ENCODE results near the gene UBFD1. TPM values are rescaled to one million over a fixed set of nuclear protein-coding genes. Genes with fewer than 3 reads are reported as not detected.

Gene UBFD1
- total and polyA plus RNA-seq, 2 donors from 2014 or later = 20.8 to 52.8 TPM

DNA sequence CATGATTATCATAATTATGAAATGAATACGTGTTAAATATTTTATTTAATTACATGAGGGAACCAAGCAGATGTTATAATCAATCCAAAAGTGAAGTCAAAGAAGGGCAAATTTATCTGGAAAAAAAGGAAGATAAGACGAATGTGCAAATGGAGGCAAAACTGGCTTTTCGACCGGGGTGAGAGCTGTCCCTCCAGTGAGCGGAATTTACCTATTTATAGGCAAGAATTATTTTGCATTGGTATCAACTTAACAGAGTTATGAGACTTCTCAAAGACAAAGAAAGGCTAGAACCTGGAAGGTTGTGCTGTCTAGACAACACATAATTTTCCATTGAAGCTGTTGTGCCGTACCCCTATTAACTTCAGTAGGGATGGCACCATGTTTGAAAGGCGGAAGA is 45.8 kb upstream of the UBFD1 start:
- DNase-seq (no peak), FAIRE-seq (no peak)
- peak overlapping the region; percentile 0 to 36 for H3K27ac ChIP-seq (ENCODE audit: low read depth in 2 of 2, low read length in 2 of 2)
- no peaks in the 10 kb centered on the region for H3K9me3 ChIP-seq (ENCODE audit: control insufficient read depth in 2 of 3, insufficient read depth in 1 of 3, low read length in 3 of 3)
- H3K9ac ChIP-seq (ENCODE audit: low read length in 3 of 3) = no peak overlapping the region
- TF ChIP-seq CTCF (IDR thresholded peaks at IDR 0.05; ENCODE audit: borderline replicate concordance, extremely low read depth, insufficient read depth) = no peak
- no peaks in the 10 kb centered on the region for H3K36me3 ChIP-seq (ENCODE audit: control insufficient read depth in 2 of 3, insufficient read depth in 3 of 3, low read length in 3 of 3)
- H3K4me1 ChIP-seq (ENCODE audit: control insufficient read depth in 2 of 3, insufficient read depth in 2 of 3, low read depth in 1 of 3, low read length in 3 of 3) = peaks cover 0 to 16% (median 2%) of the 10 kb centered on the region in 3 donors
- intact Hi-C loops (cut with DNase I) = no loop called here
- H3K4me3 ChIP-seq (ENCODE audit: low read length in 3 of 3) = no peak overlapping the region
- no peaks in the 10 kb centered on the region for H3K27me3 ChIP-seq (ENCODE audit: control insufficient read depth, insufficient read depth, low read length)

DNA sequence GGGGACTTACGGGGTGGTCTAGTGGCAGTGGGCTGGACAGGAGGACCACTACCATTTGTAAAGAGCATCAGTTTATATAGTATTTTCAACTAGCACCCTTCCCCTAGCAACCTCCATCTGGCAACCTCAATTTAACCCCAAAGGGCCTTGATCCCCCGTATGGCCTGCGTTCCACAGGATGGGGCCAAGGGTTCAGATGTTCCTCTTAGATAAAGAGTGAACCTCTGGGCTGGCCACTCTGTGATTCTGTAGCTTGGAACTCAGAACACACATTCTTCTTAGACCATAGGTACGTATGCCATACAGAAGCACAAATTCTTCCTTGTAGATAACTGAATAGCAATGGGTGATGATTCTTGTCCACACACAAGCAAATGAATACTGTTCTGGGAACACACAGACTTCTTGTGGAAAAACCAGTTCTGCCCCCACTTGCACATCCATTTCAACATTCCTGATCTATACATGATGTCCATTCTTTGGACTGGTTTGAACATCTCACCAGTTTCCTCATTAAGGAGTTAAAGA is 45.3 kb upstream of the UBFD1 start:
- no peaks in the 10 kb centered on the region for H3K36me3 ChIP-seq (ENCODE audit: control insufficient read depth in 2 of 3, insufficient read depth in 3 of 3, low read length in 3 of 3)
- H3K9ac ChIP-seq (ENCODE audit: low read length in 3 of 3) = no peak overlapping the region
- intact Hi-C loops (cut with DNase I) = no loop called here
- H3K27ac ChIP-seq (ENCODE audit: low read depth in 2 of 2, low read length in 2 of 2) = peak overlapping the region; percentile 0 to 36
- FAIRE-seq = no peak
- TF ChIP-seq CTCF (IDR thresholded peaks at IDR 0.05; ENCODE audit: borderline replicate concordance, extremely low read depth, insufficient read depth) = no peak
- H3K4me1 ChIP-seq (ENCODE audit: control insufficient read depth in 2 of 3, insufficient read depth in 2 of 3, low read depth in 1 of 3, low read length in 3 of 3) = peaks cover 0 to 12% (median 0%) of the 10 kb centered on the region in 3 donors
- H3K4me3 ChIP-seq (ENCODE audit: low read length in 3 of 3) = no peak overlapping the region
- no peaks in the 10 kb centered on the region for H3K9me3 ChIP-seq (ENCODE audit: control insufficient read depth in 2 of 3, insufficient read depth in 1 of 3, low read length in 3 of 3)
- DNase-seq = peak in 1 of 5 donors; percentile 16
- H3K27me3 ChIP-seq (ENCODE audit: control insufficient read depth, insufficient read depth, low read length) = no peaks in the 10 kb centered on the region

GRCh38 chr16:23514381-23515152 is 43.0 kb upstream of the UBFD1 start:
- Histone ChIP-seq H3K4me3 (ENCODE audit: low read length in 3 of 3) (no peak overlapping the region), H3K9ac (ENCODE audit: low read length in 3 of 3) (no peak overlapping the region), H3K27ac (ENCODE audit: low read depth in 2 of 2, low read length in 2 of 2) (no peak overlapping the region), H3K36me3 (ENCODE audit: control insufficient read depth in 2 of 3, insufficient read depth in 3 of 3, low read length in 3 of 3) (no peaks in the 10 kb centered on the region), H3K4me1 (ENCODE audit: control insufficient read depth in 2 of 3, insufficient read depth in 2 of 3, low read depth in 1 of 3, low read length in 3 of 3) (peaks cover 0 to 2% (median 0%) of the 10 kb centered on the region in 3 donors), H3K27me3 (ENCODE audit: control insufficient read depth, insufficient read depth, low read length) (no peaks in the 10 kb centered on the region), H3K9me3 (ENCODE audit: control insufficient read depth in 2 of 3, insufficient read depth in 1 of 3, low read length in 3 of 3) (no peaks in the 10 kb centered on the region)
- DNase-seq (peak in 1 of 5 donors; percentile 17), FAIRE-seq (no peak)
- no peak for TF ChIP-seq CTCF (IDR thresholded peaks at IDR 0.05; ENCODE audit: borderline replicate concordance, extremely low read depth, insufficient read depth)
- intact Hi-C loops (cut with DNase I) = no loop called here

All from kidney (tissue), 14 donors.